Measurements from ENCODE around the gene NUP62. TPM values are rescaled to one million over a fixed set of nuclear protein-coding genes. Genes with fewer than 3 reads are reported as not detected.

NUP62 gene
- total and polyA plus RNA-seq, 2 experiments from 2014 or later, result 55.5 to 99.4 TPM

DNA sequence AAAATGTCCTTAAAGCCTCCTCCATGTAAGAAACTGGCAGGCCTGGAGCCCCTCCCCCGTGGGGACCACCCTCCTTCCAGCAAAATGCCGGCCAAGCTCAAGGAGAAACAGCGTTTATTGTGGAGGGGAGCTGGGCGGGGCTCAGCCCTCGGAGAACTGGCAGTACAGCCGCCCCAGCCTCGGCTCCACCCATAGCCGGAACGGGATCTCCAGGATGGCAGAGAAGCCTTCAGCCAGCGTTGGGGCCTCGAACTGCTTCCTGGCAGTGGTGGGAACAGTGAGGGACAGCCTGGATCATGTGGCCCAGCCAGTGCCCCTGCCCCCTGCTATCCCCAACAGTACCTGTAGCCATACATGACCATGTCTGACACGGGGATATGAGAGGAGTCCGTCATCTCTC is 68.2 kb downstream of the NUP62 start:
- peaks cover 29% of the 10 kb centered on the region for H3K4me1 Mint-ChIP-seq
- peaks cover 22% of the 10 kb centered on the region for H4K20me1 ChIP-seq (replicated peaks; ENCODE audit: insufficient read depth)
- peaks cover 44% of the 10 kb centered on the region for H3K27me3 Mint-ChIP-seq (ENCODE audit: insufficient read depth, low read depth, poor library complexity)
- no peaks in the 10 kb centered on the region for H3K9me2 ChIP-seq (ENCODE audit: insufficient read depth)
- H3K36me3 Mint-ChIP-seq (ENCODE audit: low read depth), result peaks cover 78% of the 10 kb centered on the region
- peaks cover 18% of the 10 kb centered on the region for H3K79me2 ChIP-seq (replicated peaks; ENCODE audit: insufficient read depth)
- no peak overlapping the region for H2AFZ ChIP-seq
- TF ChIP-seq POLR2AphosphoS5 (IDR thresholded peaks at IDR 0.05; ENCODE audit: low read depth) (peak; percentile 37), EZH2phosphoT487 (IDR thresholded peaks at IDR 0.05; ENCODE audit: unreplicated experiment) (no peak)
- TF ChIP-seq, protein P1, sequence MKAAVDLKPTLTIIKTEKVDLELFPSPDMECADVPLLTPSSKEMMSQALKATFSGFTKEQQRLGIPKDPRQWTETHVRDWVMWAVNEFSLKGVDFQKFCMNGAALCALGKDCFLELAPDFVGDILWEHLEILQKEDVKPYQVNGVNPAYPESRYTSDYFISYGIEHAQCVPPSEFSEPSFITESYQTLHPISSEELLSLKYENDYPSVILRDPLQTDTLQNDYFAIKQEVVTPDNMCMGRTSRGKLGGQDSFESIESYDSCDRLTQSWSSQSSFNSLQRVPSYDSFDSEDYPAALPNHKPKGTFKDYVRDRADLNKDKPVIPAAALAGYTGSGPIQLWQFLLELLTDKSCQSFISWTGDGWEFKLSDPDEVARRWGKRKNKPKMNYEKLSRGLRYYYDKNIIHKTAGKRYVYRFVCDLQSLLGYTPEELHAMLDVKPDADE (IDR thresholded peaks at IDR 0.05), result no peak
- peak; percentile 8 for ATAC-seq
- peaks cover 6% of the 10 kb centered on the region; the same call in 2 of the 3 replicates for H3K9me3 Mint-ChIP-seq
- no peak overlapping the region; the same call in 1 of the 2 replicates for H3K27ac Mint-ChIP-seq
- H3F3A ChIP-seq (replicated peaks; ENCODE audit: low read depth), result peaks cover 69% of the 10 kb centered on the region
- H3K4me2 ChIP-seq, result no peak overlapping the region
- H3K27ac ChIP-seq (ENCODE audit: low read depth), result peak overlapping the region; percentile 83
- peaks cover 15% of the 10 kb centered on the region for H3K36me3 ChIP-seq (ENCODE audit: insufficient read depth)
- no peaks in the 10 kb centered on the region for H3K27me3 ChIP-seq (ENCODE audit: insufficient read depth)
- DNase-seq (ENCODE audit: low spot score), result peak; percentile 64
- no peak overlapping the region for H3K4me3 ChIP-seq
- H3K4me3 Mint-ChIP-seq, result no peak overlapping the region
- H3K4me1 ChIP-seq (ENCODE audit: insufficient read depth), result peaks cover 9% of the 10 kb centered on the region

DNA sequence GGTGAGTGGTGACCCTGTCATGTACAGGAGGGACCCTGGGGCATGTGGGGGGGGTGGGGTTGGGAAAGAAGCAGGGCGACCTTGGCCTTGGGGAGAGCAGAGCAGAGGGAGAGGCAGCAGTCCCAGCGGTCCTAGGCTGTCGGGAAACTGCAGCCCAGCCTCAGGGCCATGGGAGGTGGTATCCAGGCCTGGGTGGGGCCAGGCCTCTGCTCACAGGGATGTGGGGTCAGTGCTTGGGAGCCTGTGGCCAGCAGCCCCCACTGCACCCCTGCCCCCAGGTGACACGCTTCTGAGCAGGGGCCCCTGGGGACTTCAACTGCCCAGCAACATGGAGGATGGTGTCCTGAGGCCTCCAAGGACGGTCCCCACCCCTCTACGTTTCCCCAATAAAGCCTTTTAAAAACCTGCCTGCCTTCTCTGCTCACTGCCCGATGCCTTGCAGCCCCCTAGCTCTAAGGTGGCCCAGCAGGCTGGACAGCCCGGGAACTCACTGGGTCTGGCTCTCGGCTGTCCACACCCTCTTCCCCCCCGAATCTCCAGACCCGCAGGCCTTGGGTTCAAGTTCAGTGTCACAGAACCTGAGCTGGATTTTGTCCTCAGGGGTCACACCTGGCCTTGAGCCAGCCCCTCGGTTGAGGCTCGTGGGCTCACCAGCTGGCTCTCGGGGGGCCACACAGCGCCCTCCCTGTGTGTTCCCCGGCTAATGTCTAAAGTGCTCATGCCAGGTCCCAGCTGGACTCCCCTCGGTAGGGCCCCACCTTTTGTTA is 68.8 kb downstream of the NUP62 start:
- Histone ChIP-seq H3F3A (replicated peaks; ENCODE audit: low read depth) (peaks cover 66% of the 10 kb centered on the region), H3K27me3 (ENCODE audit: insufficient read depth) (no peaks in the 10 kb centered on the region), H3K9me2 (ENCODE audit: insufficient read depth) (no peaks in the 10 kb centered on the region), H3K36me3 (ENCODE audit: insufficient read depth) (peaks cover 15% of the 10 kb centered on the region), H3K79me2 (replicated peaks; ENCODE audit: insufficient read depth) (peaks cover 12% of the 10 kb centered on the region), H3K4me2 (no peak overlapping the region), H3K4me3 (no peak overlapping the region), H3K27ac (ENCODE audit: low read depth) (peak overlapping the region; percentile 83), H2AFZ (no peak overlapping the region), H4K20me1 (replicated peaks; ENCODE audit: insufficient read depth) (peaks cover 21% of the 10 kb centered on the region), H3K4me1 (ENCODE audit: insufficient read depth) (peaks cover 3% of the 10 kb centered on the region; the same call in 1 of the 2 replicates)
- peaks cover 23% of the 10 kb centered on the region for H3K4me1 Mint-ChIP-seq
- H3K36me3 Mint-ChIP-seq (ENCODE audit: low read depth), result peaks cover 78% of the 10 kb centered on the region
- no peak for DNase-seq (ENCODE audit: low spot score)
- H3K9me3 Mint-ChIP-seq, result peaks cover 6% of the 10 kb centered on the region; the same call in 2 of the 3 replicates
- peak; percentile 13 for TF ChIP-seq POLR2AphosphoS5 (IDR thresholded peaks at IDR 0.05; ENCODE audit: low read depth)
- TF ChIP-seq, protein P2, sequence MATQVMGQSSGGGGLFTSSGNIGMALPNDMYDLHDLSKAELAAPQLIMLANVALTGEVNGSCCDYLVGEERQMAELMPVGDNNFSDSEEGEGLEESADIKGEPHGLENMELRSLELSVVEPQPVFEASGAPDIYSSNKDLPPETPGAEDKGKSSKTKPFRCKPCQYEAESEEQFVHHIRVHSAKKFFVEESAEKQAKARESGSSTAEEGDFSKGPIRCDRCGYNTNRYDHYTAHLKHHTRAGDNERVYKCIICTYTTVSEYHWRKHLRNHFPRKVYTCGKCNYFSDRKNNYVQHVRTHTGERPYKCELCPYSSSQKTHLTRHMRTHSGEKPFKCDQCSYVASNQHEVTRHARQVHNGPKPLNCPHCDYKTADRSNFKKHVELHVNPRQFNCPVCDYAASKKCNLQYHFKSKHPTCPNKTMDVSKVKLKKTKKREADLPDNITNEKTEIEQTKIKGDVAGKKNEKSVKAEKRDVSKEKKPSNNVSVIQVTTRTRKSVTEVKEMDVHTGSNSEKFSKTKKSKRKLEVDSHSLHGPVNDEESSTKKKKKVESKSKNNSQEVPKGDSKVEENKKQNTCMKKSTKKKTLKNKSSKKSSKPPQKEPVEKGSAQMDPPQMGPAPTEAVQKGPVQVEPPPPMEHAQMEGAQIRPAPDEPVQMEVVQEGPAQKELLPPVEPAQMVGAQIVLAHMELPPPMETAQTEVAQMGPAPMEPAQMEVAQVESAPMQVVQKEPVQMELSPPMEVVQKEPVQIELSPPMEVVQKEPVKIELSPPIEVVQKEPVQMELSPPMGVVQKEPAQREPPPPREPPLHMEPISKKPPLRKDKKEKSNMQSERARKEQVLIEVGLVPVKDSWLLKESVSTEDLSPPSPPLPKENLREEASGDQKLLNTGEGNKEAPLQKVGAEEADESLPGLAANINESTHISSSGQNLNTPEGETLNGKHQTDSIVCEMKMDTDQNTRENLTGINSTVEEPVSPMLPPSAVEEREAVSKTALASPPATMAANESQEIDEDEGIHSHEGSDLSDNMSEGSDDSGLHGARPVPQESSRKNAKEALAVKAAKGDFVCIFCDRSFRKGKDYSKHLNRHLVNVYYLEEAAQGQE (IDR thresholded peaks at IDR 0.05; ENCODE audit: unreplicated experiment), result no peak
- H3K27ac Mint-ChIP-seq, result no peak overlapping the region; the same call in 1 of the 2 replicates
- ATAC-seq, result no peak
- no peak overlapping the region for H3K4me3 Mint-ChIP-seq
- H3K27me3 Mint-ChIP-seq (ENCODE audit: insufficient read depth, low read depth, poor library complexity), result peaks cover 50% of the 10 kb centered on the region
